GM12874 (cell line): Measurements from ENCODE around the gene WWOX.

ENCODE experiments used
- TF ChIP-seq, protein P1 (sequence below): IDR thresholded peaks from 2 replicates; pipeline ENCODE4 v1.5.1; 2011; ENCODE audit warnings: low read depth, mild to moderate bottlenecking, control low read depth, low read length, moderate library complexity; ENCODE audit not compliant: insufficient read depth

WWOX gene

GRCh38 chr16:78731785-78732184 lies 632.3 kb downstream of the WWOX start:
- TF ChIP-seq, protein P1, sequence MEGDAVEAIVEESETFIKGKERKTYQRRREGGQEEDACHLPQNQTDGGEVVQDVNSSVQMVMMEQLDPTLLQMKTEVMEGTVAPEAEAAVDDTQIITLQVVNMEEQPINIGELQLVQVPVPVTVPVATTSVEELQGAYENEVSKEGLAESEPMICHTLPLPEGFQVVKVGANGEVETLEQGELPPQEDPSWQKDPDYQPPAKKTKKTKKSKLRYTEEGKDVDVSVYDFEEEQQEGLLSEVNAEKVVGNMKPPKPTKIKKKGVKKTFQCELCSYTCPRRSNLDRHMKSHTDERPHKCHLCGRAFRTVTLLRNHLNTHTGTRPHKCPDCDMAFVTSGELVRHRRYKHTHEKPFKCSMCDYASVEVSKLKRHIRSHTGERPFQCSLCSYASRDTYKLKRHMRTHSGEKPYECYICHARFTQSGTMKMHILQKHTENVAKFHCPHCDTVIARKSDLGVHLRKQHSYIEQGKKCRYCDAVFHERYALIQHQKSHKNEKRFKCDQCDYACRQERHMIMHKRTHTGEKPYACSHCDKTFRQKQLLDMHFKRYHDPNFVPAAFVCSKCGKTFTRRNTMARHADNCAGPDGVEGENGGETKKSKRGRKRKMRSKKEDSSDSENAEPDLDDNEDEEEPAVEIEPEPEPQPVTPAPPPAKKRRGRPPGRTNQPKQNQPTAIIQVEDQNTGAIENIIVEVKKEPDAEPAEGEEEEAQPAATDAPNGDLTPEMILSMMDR = no peak

DNA sequence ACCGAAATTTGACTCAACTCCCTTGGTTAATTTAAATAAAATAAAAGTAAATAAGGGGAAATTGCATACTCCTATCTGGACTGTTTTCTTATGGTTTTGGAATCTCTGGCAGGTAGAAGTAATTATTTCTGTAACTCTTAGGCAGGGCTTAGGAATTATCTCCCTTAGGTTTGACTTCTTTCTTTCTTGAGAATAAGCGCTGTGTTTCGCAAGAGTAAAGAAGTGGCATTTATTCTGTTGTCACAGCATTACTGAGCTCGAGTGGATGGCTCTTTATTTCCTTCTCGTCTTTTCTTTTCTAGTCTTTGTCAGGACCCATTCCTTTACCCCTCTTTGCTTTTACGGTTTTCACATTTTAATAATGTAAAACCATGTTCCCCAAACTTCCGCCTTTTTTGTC lies 633.2 kb downstream of the WWOX start:
- TF ChIP-seq, protein P1 = no peak

DNA sequence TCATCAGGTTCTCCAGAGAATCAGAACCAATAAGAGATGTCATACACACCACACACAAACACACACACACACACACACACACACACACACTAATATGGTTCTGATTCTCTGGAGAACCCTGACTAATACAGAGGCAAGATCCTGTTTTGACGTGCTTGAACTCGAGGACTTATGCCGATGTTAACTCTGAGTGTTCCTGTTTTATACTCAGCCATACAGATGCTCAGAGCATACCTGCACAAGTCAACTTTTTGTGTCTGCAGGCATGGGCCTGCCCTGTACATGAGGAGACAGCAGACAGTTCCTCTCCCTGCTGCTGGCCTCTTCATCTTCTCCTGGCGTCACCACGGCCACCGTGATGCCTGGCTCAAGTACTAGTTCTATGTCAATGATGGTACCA lies 635.9 kb downstream of the WWOX start:
- TF ChIP-seq, protein P1 = no peak

- TF ChIP-seq, protein P1 = no peak
Measured at GRCh38 chr16:78737630-78738029, 638.2 kb downstream of the WWOX start.

DNA sequence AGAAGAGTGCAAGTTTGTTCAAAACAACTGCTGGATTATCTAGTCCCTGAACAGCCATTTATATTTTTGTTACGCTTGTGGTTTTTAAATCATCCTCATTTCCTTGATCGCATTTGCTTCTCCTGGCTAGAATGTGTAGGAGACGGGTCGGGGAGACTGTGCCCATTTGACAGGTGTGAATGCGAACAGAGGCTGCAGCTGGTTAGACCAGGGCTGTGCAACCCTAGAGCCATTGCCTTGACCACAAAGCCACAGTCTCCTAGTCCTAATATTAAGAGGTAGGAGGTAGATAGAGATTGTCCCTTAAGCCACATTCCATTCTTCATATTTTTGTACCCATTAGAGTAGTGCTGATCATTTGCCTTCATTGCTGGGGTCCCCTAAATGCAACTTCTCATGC lies 639.1 kb downstream of the WWOX start:
- TF ChIP-seq, protein P1 = no peak

- TF ChIP-seq, protein P1 = no peak
Measured at GRCh38 chr16:78740269-78740668, 640.8 kb downstream of the WWOX start.

DNA sequence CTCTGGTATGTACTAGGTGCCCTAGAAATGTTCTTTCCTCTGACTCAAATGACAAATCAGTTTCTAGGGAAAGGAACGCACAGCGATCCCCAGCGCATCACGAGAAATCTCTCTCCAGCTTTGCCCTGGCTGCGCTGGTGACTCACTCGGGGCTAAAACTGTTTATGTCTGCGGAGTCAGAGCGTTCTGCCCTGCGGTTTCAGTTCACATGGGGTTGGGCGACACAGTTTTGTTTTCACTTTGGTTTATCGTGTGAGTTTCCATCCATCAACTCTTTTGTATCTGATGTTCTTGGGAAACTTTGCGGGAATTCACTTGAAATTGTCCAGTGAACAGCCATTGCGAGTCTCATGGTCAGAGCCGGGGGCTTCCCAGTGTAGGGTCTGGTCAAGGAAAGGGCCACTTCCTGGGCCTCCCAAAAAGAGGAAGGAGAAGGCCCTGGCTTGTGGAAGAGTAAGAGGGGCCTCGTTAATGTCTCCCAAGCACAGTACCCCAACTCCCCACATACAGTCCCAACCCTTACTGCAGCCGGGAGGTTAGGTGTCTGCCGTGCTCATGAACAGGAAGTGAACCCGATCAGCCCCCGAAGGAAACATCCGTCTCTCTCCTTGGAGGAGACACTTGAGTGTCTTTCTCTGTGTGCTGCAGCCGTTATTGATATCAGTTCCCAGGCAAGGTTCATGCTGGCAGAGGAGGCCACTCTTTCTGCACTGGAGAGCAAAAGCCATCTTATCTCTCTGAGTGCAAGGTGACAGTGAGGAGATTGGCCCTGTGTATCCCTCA lies 643.2 kb downstream of the WWOX start:
- TF ChIP-seq, protein P1 = no peak
